GM18505 (cell line): ENCODE results near the gene SRPK1.

Source experiments
- ATAC-seq: cut with Tn5 transposase; IDR thresholded peaks from one replicate; pipeline ENCODE4 v1.9.1; 2021; ENCODE audit not compliant: unreplicated experiment
- POLR2A ChIP-seq: IDR thresholded peaks from 4 replicates; pipeline ENCODE4 v1.6.1; 2011; ENCODE audit warnings: borderline replicate concordance; ENCODE audit not compliant: insufficient read depth, insufficient read length; ENCODE audit errors: extremely low read depth

The SRPK1 gene

GRCh38 chr6:35920793-35921732, at the start of gene SRPK1:
SRPK1 (minus strand) TSS chr6:35921098; CDS start chr6:35921056, 42 bp downstream.
- TF ChIP-seq POLR2A: peak; percentile 89
- peak; percentile 83 for ATAC-seq

- no peak for ATAC-seq
- no peak for TF ChIP-seq POLR2A
Measured at GRCh38 chr6:35970181-35970580, 49.3 kb upstream of the SRPK1 start.

DNA sequence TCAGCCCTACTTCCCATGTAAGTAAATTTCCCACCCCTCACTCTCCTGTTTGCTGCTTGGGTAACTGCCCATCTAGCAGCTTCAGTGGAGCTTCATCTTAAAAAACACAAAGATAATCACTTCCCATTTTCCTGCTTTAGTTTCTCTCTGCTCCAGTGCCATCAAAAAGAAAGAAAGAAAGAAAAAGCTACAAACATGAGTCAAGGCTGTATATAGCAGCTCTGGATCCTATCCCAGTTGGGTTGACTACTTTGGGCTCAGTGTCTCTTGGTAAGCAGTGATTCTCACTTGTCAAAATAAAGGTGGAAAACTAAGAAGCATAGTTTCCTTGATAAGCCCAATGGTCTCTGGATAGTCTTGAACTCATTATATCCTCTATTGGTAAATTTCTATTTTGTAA, 48.7 kb upstream of the SRPK1 start:
- no peak for TF ChIP-seq POLR2A
- ATAC-seq: no peak

- ATAC-seq: no peak
- TF ChIP-seq POLR2A: no peak
Measured at GRCh38 chr6:35968821-35969220, 47.9 kb upstream of the SRPK1 start.

DNA sequence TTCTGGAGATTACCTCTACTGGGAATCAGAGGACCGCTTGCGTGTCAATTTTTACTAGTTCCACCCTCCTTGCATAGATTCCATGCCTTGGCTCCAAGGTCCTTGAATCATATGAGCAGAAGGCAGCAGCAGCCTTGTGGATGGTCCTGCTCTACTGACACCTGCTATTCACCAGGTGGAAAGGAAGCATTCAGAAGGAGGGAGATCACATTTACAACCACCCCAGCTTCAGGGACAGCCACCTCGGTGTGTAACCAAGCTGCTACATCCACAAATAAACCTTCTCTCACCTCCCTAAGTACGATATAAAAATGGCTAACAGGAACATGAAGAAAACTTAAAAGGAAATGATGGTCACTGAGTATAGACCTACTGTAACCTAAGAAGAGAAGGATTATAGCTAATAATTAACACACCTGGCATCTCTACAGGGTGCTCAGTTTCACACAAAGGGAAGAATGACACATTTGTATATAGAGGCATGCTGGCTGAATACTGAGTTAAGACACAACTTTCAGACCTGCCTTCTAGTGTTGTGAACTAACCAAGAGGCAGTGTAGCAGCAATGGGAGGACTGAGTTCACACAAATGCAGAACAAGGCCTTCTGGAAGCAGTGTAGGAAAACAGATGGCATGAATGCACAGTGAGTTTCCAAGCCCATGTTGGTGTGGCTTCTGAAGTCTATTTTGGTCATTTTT, 46.3 kb upstream of the SRPK1 start:
- no peak for TF ChIP-seq POLR2A
- ATAC-seq: no peak

GRCh38 chr6:35962779-35963560, 42.1 kb upstream of the SRPK1 start:
- no peak for TF ChIP-seq POLR2A
- ATAC-seq: no peak

DNA sequence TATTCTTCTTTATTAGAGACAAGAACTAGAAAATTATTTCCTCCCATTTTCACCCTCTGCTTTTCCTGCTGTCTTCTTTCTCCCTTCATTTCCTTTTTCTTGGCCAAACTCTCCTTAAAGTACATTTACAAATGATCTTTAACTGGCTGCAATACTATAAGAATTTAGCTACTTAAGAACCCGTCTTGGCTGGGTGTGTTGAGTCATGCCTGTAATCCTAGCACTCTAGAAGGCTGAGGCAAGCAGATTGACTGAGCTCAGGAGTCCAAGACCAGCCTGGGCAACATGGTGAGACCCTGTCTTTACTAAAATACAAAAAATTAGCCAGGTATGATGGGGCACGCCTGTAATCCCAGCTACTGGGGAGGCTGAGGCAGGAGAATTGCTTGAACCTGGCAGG, 39.3 kb upstream of the SRPK1 start:
- ATAC-seq: no peak
- TF ChIP-seq POLR2A: no peak

DNA sequence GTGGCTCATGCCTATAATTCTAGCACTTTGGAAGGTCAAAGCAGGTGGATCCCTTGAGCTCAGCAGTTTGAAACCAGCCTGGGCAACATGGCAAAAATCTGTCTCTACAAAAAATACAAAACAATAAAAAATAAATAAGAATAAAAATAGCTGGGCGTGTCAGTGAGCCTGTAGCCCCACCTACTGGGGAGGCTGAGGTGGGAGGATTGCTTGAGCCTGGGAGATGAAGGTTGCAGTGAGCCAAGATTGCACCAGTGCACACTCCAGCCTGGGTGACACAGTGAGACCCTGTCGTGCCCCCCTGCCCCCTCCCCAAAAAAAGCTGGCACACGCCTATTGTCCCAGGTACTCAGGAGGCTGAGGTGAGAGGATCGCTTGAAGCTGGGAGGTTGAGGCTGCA, 35.1 kb upstream of the SRPK1 start:
- TF ChIP-seq POLR2A: no peak
- no peak for ATAC-seq

- no peak for ATAC-seq
- TF ChIP-seq POLR2A: no peak
Measured at GRCh38 chr6:35955521-35955920, 34.6 kb upstream of the SRPK1 start.

DNA sequence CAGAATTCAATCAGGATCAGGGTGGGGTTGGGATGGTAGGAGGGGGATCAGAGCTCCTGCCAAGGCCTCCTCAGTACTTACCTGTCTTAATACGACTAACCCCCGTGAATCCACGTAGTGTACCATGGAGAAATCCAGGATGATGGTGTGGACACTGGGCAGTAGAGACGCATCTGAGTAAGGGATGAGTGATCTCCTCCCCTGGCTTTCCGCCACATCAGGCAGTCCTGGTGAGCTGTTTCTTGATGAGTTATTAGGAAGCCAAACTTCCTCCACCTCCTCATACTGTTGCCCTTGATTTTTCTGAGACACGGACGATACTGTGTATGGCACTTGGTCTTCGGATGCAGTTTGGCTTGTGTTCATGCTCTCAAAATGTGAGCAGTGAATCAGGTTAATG, 34.2 kb upstream of the SRPK1 start:
- no peak for TF ChIP-seq POLR2A
- no peak for ATAC-seq

GRCh38 chr6:35954333-35954732, 33.4 kb upstream of the SRPK1 start:
- TF ChIP-seq POLR2A: no peak

GRCh38 chr6:35948725-35949124, 27.8 kb upstream of the SRPK1 start:
- no peak for TF ChIP-seq POLR2A
- ATAC-seq: no peak

More at GRCh38 chr6:35954333-35954732, 33.4 kb upstream of the SRPK1 start:
- no peak for ATAC-seq

DNA sequence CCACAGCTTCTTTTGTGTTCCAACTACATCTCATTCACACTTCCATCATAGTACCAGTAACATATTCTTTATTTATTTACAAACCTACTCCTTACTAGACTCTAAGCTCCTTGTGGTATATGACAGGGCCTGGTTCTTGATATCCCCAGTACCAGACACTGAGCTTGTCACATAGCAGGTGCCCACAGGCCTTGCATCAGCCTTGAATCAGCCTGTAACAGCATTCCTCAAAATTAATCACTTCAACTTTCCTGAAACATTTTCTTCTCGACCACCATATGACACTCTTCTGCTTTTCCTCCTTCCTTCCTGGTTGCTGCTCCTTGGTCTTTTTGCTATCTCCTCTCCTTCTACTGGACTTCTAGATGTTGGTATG, 24.7 kb upstream of the SRPK1 start:
- no peak for TF ChIP-seq POLR2A
- no peak for ATAC-seq
